Osteoblast (primary cell): ENCODE data around the gene OR51D1. TPM values are rescaled to one million over a fixed set of nuclear protein-coding genes. Genes with fewer than 3 reads are reported as not detected.
A peak's percentile ranks its signal among the peaks of the same experiment; 100 is the strongest.

Experiments
- DNase-seq: peaks from one replicate; pipeline ENCODE4 v3.0.0; 2011; ENCODE audit warnings: low spot score, mixed read lengths; ENCODE audit not compliant: insufficient read length; ENCODE audit errors: missing footprints
- H2AFZ ChIP-seq: 2 replicates; pipeline ENCODE4 v1.6.0; 2011; ENCODE audit warnings: mild to moderate bottlenecking, low read length
- H3K27ac ChIP-seq: 2 replicates; pipeline ENCODE4 v1.5.1; 2011; ENCODE audit warnings: mild to moderate bottlenecking, low read depth, low read length, moderate library complexity
- H3K27me3 ChIP-seq: 2 replicates; pipeline ENCODE4 v1.6.0; 2012; ENCODE audit warnings: mild to moderate bottlenecking, control low read depth, inconsistent platforms, low read length, moderate library complexity; ENCODE audit not compliant: insufficient read depth
- H3K36me3 ChIP-seq: 2 replicates; pipeline ENCODE4 v1.5.1; 2011; ENCODE audit warnings: mild to moderate bottlenecking, low read length, control low read depth, moderate library complexity; ENCODE audit not compliant: insufficient read depth
- H3K4me1 ChIP-seq: 2 replicates; pipeline ENCODE4 v1.5.1; 2011; ENCODE audit warnings: mild to moderate bottlenecking, low read length, control low read depth, moderate library complexity; ENCODE audit not compliant: insufficient read depth
- H3K4me2 ChIP-seq: 2 replicates; pipeline ENCODE4 v1.6.0; 2011; ENCODE audit warnings: mild to moderate bottlenecking, low read length; ENCODE audit not compliant: insufficient read depth
- H3K4me3 ChIP-seq: fragments of 200-600 bp; sonication (generic); 3 replicates; pipeline ENCODE4 v1.5.1; 2012; ENCODE audit warnings: mild to moderate bottlenecking, low read length, inconsistent platforms; ENCODE audit not compliant: insufficient read depth
- H3K79me2 ChIP-seq: 2 replicates; pipeline ENCODE4 v1.6.0; 2012; ENCODE audit warnings: mild to moderate bottlenecking, low read length, control low read depth, inconsistent platforms; ENCODE audit not compliant: insufficient read depth
- H3K9me3 ChIP-seq: 2 replicates; pipeline ENCODE4 v1.5.1; 2011; ENCODE audit warnings: low read depth, low read length, control low read depth
- H4K20me1 ChIP-seq: 2 replicates; pipeline ENCODE4 v1.6.0; 2012; ENCODE audit warnings: mild to moderate bottlenecking, low read length, control low read depth; ENCODE audit not compliant: insufficient read depth
- CTCF ChIP-seq: IDR thresholded peaks from 2 replicates; pipeline ENCODE4 v1.5.1; 2011; ENCODE audit warnings: mild to moderate bottlenecking, low read depth, low read length, moderate library complexity; ENCODE audit errors: extremely low read depth
- total RNA-seq: library from RNA; depleted of rRNA; stranded (reverse); fragments of >200 nt; gene quantifications from 2 replicates; pipeline ENCODE4 v1.2.3, GENCODE V29; 2012

OR51D1 gene
- total RNA-seq, 1 donor, result not detected

- H3K27ac ChIP-seq, result no peak overlapping the region
- DNase-seq, result peak; percentile 17
- H3K9me3 ChIP-seq, result no peaks in the 10 kb centered on the region
- TF ChIP-seq CTCF, result no peak
- H3K36me3 ChIP-seq, result no peaks in the 10 kb centered on the region
- H2AFZ ChIP-seq, result peak overlapping the region; percentile 93
- peak overlapping the region; percentile 31 for H3K4me3 ChIP-seq
- H3K4me1 ChIP-seq, result peaks cover 18% of the 10 kb centered on the region
- no peaks in the 10 kb centered on the region for H3K27me3 ChIP-seq
- peaks cover 8% of the 10 kb centered on the region for H3K79me2 ChIP-seq
- H3K4me2 ChIP-seq, result peak overlapping the region; percentile 61
- no peaks in the 10 kb centered on the region for H4K20me1 ChIP-seq
Observed at GRCh38 chr11:4610258-4610935, 26.9 kb upstream of the OR51D1 start.

- H3K79me2 ChIP-seq, result peaks cover 4% of the 10 kb centered on the region
- no peak overlapping the region for H3K27ac ChIP-seq
- H3K36me3 ChIP-seq, result no peaks in the 10 kb centered on the region
- no peak overlapping the region for H2AFZ ChIP-seq
- TF ChIP-seq CTCF, result no peak
- H3K4me3 ChIP-seq, result no peak overlapping the region
- no peak for DNase-seq
- no peaks in the 10 kb centered on the region for H3K9me3 ChIP-seq
- no peaks in the 10 kb centered on the region for H4K20me1 ChIP-seq
- H3K4me1 ChIP-seq, result peaks cover 8% of the 10 kb centered on the region
- H3K4me2 ChIP-seq, result no peak overlapping the region
- no peaks in the 10 kb centered on the region for H3K27me3 ChIP-seq
Observed at GRCh38 chr11:4611986-4612385, 25.3 kb upstream of the OR51D1 start.

- no peaks in the 10 kb centered on the region for H3K9me3 ChIP-seq
- H2AFZ ChIP-seq, result no peak overlapping the region
- TF ChIP-seq CTCF, result no peak
- no peaks in the 10 kb centered on the region for H3K4me1 ChIP-seq
- no peak overlapping the region for H3K4me3 ChIP-seq
- H3K27me3 ChIP-seq, result no peaks in the 10 kb centered on the region
- H3K4me2 ChIP-seq, result no peak overlapping the region
- no peaks in the 10 kb centered on the region for H4K20me1 ChIP-seq
- DNase-seq, result no peak
- H3K27ac ChIP-seq, result no peak overlapping the region
- no peaks in the 10 kb centered on the region for H3K36me3 ChIP-seq
- H3K79me2 ChIP-seq, result no peaks in the 10 kb centered on the region
Observed at GRCh38 chr11:4615856-4616444, 21.3 kb upstream of the OR51D1 start.

GRCh38 chr11:4619514-4619913 lies 17.8 kb upstream of the OR51D1 start:
- no peak for DNase-seq
- no peak overlapping the region for H2AFZ ChIP-seq

More at GRCh38 chr11:4619514-4619913, 17.8 kb upstream of the OR51D1 start:
- Histone ChIP-seq H3K36me3 (no peaks in the 10 kb centered on the region), H3K27me3 (no peaks in the 10 kb centered on the region), H3K27ac (no peak overlapping the region), H3K4me3 (no peak overlapping the region), H3K4me1 (no peaks in the 10 kb centered on the region), H3K4me2 (no peak overlapping the region), H3K9me3 (no peaks in the 10 kb centered on the region), H3K79me2 (no peaks in the 10 kb centered on the region), H4K20me1 (no peaks in the 10 kb centered on the region)
- no peak for TF ChIP-seq CTCF
